Measurements from ENCODE around the gene XXYLT1.

Gene XXYLT1

DNA sequence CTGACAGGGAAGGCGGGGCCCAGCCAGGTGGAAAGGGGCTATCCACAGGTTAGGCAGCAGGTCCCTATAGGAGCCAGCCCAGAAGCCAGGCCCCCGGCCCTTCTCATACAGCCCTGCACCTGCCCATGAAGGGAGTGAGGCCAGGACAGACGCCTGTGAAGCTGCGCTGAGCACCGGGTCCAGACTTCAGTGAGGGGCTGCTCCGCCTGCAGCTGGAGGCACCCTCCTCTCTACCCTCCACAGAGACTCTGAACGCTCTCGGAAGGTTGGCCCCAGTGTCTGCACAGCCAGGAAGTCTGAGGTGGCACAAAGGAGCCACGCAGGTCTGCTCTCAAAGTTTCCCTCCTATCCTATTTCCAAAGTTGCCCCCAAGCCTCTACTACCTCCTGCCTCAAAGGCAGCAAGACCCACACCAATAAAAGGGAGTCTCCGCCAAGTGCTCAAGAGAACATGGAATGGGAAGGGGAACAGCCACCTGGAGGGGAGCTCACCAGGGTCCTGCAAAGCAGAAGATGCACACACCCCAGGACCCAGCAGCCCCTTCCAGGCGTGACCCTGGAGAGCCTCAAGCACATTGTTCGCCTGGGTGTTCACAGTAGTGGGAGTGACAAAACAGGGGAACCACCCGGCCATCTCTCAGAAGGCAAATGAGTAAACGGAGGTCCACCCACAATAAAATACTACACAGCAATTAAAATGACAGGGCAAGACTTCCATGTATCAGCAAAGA lies 19.5 kb downstream of the XXYLT1 start:
- DNase-seq (ENCODE audit: low read depth in 1 of 2, low spot score in 1 of 2): no peak

DNA sequence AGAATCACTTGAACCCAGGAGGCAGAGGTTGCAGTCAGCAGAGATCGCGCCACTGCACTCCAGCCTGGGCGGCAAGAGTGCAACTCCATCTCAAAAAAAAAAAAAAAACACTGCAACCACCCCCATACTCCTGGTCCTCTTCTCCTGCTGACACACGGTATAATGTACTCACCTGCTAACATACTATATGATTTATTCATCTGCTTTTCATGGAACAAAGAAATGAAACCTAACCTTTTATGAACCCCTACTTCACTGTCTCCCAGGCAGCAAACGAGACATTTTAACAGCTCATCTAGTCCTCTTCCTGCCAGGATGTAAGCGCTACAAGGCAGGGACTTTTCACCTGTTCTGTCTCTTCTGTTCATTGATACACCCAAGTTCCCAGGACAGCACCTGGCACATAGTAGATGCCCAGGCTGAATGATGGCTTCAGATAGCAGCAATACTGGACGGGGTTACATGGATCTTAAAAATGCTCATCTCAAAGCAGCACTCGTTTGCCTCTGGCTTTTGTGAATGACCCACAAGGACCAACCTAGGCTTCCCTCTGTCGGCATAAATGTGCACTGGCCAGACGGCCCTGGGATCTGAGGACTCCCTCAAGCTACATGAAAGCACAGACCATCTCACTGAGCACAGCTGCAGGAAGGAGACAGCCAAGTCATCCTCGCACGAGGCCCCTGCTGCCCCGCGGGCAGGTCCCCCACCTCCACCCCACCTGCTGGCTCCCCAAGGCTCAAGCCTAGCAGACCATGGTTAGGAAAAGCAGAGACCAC lies 20.3 kb downstream of the XXYLT1 start:
- DNase-seq (ENCODE audit: low read depth in 1 of 2, low spot score in 1 of 2): no peak

- DNase-seq (ENCODE audit: low read depth in 1 of 2, low spot score in 1 of 2): no peak
Observed at GRCh38 chr3:195249858-195250464, 21.0 kb downstream of the XXYLT1 start.

GRCh38 chr3:195249057-195249770 lies 21.7 kb downstream of the XXYLT1 start:
- DNase-seq (ENCODE audit: low read depth in 1 of 2, low spot score in 1 of 2): no peak

- no peak for DNase-seq (ENCODE audit: low read depth in 1 of 2, low spot score in 1 of 2)
Observed at GRCh38 chr3:195248281-195248680, 22.7 kb downstream of the XXYLT1 start.

GRCh38 chr3:195247863-195248189 lies 23.1 kb downstream of the XXYLT1 start:
- no peak for DNase-seq (ENCODE audit: low read depth in 1 of 2, low spot score in 1 of 2)

DNA sequence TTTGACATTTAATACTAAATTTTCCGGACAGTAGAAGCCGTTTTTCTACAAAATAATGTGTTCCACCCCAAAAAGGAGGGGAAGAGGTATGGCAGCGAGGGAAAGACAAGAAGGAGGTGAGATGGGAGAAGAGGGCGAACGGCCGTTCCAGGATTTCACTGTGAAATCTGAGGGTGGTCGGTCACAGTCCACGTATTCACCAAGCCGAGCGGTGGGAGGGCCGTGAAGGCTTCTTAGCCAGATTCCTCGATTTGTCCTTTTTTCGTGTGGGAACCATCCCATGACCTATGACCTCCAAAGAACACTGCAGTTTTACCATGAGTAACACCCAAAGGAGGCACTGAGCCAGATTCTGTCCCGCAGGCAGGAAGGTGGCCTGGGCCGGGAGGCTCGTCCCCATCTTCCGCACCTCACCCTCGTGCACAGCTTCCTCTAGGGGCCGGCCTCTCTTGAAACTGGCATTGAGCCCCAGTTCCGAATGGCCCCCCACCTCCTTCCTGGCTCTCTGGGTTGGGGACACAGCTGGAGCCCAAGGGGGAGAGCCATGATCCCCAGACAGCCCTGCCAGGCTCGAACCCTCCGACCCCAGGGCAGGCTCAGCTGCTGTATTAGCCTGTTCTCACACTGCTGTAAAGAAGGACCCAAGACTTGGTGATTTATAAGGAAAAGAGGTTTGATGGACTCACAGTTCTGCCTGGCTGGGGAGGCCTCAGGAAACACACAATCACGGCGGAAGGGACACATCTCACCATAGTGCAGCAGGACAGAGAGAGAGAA lies 23.7 kb downstream of the XXYLT1 start:
- no peak for DNase-seq (ENCODE audit: low read depth in 1 of 2, low spot score in 1 of 2)

DNA sequence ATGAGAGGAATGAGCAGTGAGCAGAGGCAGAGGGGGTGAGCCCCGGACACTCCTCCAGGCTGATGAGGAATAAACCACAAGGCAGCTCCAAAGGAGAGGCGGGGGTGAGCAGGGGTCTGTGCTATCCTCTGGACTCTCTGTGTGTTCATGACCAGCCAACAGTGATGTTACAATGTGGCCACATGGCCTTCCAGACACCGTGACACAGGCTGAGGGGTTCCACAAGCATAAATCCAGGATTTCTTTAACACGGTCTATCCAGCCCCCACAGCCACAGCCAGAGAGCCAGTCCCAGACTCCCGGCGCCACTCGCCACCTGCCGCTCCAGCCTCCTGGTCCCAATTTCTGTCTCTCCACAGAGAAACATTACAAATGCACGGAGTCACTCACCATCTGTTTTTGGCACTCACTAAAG lies 24.4 kb downstream of the XXYLT1 start:
- DNase-seq (ENCODE audit: low read depth in 1 of 2, low spot score in 1 of 2): no peak

- DNase-seq (ENCODE audit: low read depth in 1 of 2, low spot score in 1 of 2): no peak
Observed at GRCh38 chr3:195245531-195245951, 25.4 kb downstream of the XXYLT1 start.

DNA sequence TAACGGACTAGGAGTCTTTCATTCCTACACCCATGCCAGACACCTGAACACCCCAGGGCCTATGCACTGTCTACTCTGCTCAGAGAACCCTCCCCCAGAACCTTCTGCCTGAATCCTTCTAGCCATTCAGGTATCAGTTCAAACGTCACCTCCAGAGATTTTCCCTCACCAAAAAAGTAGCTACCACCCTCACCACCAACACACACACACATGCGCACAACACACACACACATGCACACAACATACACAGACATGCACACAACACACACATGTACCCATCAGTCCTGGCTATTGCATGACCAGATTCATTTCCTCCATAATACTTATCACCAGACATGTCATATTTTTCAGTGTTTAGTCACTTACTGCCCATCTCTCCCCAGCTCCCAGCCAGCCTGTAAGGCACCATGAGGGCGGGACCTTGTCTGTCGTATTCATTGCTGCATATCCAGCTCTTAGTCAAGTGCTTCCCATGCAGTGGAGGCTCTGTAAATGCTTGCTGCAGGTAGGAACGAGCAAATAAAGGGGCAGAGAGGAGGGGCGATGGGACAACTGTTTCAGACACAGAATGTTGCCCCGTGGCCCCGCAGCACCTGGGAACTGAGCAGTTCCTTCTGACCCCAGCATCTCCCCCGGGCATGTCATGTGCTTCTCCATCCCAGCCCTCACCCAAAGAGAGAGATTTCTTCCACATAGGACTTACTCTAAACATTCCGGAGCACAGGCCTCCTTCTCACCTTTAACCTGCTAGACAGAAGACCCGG lies 29.2 kb downstream of the XXYLT1 start:
- DNase-seq (ENCODE audit: low read depth in 1 of 2, low spot score in 1 of 2): no peak

DNA sequence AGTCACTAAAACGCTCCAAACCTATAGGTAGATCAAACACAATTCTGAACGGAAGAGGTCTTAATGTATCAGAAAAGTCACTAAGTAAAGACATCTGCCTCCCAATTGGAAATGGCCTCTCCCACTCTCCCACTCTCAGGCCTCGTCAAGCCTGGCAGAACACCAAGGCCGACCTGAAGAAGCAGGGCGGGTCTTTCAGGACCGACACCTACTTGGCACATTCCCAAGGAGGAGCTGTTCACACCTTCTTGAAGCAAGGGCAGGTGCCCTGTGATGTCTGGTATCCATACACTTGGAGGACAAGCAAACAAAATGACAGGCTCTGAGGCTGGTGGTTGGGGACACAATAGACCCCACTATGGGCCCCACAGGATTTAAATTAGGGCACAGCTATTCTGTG lies 30.0 kb downstream of the XXYLT1 start:
- DNase-seq (ENCODE audit: low read depth in 1 of 2, low spot score in 1 of 2): no peak

- no peak for DNase-seq (ENCODE audit: low read depth in 1 of 2, low spot score in 1 of 2)
Observed at GRCh38 chr3:195240171-195240701, 30.7 kb downstream of the XXYLT1 start.

DNA sequence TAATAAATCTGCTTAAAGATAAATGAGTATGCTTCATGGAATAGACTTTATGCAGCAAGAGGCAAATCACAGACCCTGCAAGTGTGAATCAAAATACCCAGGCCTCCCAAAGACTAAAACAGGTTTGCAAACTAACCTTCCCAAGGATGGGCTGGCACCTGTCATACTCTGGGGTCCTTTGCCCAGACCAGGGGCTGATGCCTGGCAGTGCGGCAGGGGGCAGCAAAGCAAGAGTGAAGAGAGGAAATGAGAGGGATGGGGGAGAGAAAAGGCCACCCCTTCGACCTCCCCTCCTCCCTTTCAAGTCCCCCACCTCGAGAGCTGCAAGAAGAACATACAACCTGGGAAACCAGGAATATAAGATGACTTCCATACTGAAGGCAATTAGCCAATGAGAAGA lies 31.8 kb downstream of the XXYLT1 start:
- DNase-seq (ENCODE audit: low read depth in 1 of 2, low spot score in 1 of 2): no peak

GRCh38 chr3:195238586-195239118 lies 32.3 kb downstream of the XXYLT1 start:
- no peak for DNase-seq (ENCODE audit: low read depth in 1 of 2, low spot score in 1 of 2)

DNA sequence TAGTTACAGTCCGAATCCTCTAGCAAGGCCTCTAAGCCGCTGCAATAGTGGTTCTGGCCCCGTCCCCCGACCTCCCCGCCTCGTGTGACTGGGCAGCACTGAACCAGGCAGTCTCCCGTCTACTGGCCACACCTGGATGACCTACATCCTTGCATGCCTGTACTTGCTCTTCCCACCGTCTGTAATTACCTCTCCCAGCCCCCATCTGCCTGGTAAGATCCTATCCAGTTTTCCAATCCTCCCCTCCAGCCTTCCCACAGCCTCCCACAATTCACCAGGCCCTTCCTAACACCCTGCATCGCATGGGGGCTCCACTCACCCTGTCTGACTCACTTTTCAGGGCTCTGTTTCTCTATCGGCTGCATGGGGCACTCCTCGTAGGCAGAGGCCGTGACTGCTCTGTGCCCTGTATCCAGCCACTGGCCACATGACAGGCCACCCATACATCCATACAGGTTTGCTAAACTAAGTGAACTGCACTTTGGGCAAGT lies 32.8 kb downstream of the XXYLT1 start:
- no peak for DNase-seq (ENCODE audit: low read depth in 1 of 2, low spot score in 1 of 2)

- DNase-seq (ENCODE audit: low read depth in 1 of 2, low spot score in 1 of 2): no peak
Observed at GRCh38 chr3:195236801-195237570, 34.0 kb downstream of the XXYLT1 start.

GRCh38 chr3:195236076-195236798 lies 34.7 kb downstream of the XXYLT1 start:
- no peak for DNase-seq (ENCODE audit: low read depth in 1 of 2, low spot score in 1 of 2)

GRCh38 chr3:195230244-195230643 lies 40.7 kb downstream of the XXYLT1 start:
- no peak for DNase-seq (ENCODE audit: low read depth in 1 of 2, low spot score in 1 of 2)

Data from stimulated activated CD4-positive, alpha-beta T cell treated with anti-CD3 and anti-CD28 coated beads, Interleukin-15, amount 100 ng/mL, for 1 hour (primary cell).